Fibroblast of skin of back (primary cell): ENCODE results near the gene GRIP1.
A peak's percentile ranks its signal among the peaks of the same experiment; 100 is the strongest.

Experiments used
- DNase-seq: peaks from one replicate; pipeline ENCODE4 v3.0.0-alpha.2; 2013

GRIP1 gene

DNA sequence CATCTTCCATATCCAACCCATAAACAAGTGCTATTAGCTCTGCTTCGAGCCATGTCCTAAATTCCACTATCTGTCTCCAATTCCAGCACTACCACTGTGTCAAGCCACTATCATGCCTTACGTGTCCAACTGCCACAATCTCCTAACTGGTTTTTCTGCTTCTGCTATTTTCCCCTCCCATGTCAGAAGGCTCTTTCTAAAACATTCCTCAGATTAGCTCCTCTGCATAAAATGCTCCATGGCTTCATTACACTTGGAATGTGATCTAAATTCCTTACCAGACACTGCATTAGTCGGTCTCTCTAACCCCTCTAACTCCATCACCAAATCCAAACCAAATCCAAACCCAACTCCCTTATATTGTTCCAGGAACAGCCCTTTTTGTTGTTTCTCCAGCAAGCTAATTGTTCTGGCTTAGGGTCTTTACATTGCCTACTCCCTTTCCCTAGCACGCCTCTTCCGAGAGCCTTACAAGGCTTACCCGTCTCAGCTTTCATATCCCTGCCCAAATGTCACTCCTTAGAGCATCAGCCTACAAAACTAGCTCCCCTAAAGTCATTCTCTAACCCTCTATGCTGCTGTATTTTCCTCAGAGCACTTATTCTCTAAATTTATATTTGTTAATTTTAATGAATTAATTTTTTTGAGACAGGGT, 236.8 kb downstream of the GRIP1 start:
- no peak for DNase-seq

GRCh38 chr12:66438601-66439000, 240.3 kb downstream of the GRIP1 start:
- peak; percentile 39 for DNase-seq

GRCh38 chr12:66430106-66430505, 248.8 kb downstream of the GRIP1 start:
- DNase-seq = no peak

GRCh38 chr12:66428870-66429269, 250.0 kb downstream of the GRIP1 start:
- no peak for DNase-seq

- no peak for DNase-seq
Observed at GRCh38 chr12:66428261-66428660, 250.6 kb downstream of the GRIP1 start.

DNA sequence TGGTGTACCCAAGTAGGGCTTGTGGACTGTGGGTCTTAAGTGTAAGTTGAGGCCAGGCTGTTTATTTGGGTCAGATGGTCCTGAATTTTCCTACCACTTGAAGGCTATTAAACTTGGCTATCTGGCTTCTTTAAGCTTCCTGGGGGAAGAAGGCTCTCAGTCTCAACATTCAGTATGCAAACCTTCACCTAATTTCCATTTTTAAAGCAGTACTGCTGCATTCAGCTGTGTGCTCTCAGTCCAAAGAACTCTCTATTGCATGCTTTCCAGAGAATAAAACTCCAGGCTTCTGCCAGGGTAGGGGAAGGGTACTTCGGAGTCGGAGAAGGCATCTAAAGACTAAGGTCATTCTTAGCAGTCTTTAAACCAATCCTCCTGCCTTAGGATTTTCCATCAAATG, 252.2 kb downstream of the GRIP1 start:
- DNase-seq = no peak

- DNase-seq = peak; percentile 31
Observed at GRCh38 chr12:66423266-66423665, 255.6 kb downstream of the GRIP1 start.

GRCh38 chr12:66418908-66419307, 260.0 kb downstream of the GRIP1 start:
- no peak for DNase-seq

GRCh38 chr12:66417217-66417616, 261.7 kb downstream of the GRIP1 start:
- no peak for DNase-seq

DNA sequence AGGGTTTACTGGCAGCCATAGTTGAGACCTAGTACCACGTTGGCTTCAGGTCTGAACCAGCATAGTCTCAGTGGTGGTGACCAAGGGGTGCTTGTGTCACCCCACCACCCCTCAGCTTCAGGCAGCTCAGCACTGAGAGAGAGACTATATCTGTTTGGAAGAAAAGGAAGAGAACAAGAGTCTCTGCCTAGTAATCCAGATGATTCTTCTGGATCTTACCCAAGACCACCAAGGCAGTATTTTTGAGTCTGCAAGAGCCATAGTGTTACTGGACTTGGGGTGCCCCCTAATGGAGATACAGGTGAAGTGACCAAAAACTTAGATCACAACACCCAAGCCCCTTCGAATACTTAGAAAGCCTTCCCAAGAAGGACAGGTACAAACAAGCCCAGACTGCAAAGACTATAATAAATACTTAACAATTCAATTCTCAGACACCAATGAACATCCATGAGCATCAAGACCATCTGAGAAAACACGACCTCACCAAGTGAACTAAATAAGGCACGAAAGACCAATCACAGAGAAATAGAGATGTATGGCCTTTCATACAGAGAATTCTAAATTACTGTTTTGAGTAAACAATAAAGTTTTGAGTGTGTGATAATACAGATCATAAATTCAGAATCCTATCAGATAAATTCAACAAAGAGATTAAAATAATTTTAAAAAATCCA, 269.5 kb downstream of the GRIP1 start:
- peak; percentile 73 for DNase-seq

GRCh38 chr12:66405395-66405794, 273.5 kb downstream of the GRIP1 start:
- peak; percentile 86 for DNase-seq

DNA sequence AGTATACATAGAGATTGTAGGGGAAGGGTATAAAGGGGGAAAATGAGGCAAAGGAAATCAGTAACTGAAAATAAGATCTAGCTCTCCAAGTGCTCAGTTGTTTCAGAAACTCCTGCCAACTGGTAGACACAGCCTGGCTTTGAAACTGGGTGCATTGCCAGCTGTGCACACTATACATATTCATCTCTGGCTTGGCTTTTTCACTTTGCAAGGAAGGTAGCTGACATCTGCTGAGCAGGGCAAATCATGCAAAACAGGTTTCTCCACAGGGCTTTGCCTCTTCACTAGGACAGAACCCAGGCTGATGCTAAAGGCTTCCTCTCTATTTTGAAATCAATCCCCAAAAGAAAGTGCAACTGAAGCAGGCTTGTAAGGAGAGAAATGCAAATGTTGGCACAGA, 275.1 kb downstream of the GRIP1 start:
- no peak for DNase-seq

DNA sequence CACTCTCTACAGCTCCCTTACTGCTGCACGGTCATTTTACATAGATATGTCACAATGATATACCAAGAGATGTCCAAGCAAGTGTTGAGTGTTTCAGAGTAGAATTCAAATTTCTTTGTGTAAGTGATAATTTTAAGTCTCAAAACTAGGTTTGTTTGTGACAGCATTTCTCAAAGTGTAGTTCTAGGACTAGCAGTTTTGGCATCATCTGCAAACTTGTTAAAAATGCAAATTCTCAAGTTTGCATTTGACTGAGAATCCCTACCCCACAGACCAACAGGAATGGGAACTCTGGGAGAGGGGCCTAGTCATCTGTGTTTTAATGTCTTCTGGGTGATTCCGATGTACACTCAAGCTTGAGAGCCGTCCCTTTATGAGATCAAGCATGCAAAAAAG, 279.0 kb downstream of the GRIP1 start:
- DNase-seq = no peak

DNA sequence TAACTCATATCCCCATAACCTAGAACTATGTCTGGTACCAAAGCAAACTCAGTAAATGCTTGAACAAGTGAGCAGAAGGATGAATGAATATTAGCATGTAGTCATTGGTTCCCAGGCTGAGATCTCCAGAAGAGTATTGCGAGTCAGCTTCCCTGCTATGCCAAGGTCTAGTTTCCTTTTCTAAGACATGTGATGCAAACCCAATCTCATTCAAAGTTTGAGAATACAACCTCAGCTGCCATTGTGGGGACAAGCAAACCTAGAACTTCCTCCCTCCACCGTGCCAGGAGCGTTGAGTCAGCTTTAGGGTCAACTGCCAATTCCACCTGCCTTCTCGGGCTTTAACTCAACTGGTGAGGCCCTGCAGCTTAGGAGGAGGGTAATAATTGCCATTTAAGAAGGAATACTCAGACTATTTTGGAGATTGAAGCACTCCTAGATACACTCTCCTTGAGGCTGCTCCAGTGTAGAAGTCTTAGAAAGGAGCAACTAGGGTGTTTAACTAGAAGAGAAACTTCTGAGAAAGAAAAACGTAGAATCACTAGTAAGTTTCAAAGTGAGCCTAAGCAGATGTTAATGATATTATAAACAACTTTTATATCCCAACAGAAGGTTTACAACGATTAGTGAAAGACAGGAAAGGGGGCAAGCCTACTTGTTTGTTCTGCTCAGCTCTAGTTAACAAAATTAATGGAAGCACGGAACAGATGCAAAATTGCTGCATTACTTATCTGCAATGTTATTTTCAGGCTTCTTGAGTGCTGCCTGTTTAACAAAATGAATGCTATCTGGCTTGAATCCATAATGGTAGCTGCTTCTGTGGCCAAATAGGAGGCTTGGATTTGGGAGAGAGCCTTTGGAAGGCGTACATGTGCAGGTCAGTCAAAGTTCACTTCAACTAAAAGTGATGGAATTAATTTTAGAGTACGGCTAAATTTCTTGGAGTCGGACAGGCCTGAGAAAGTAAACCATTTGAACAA, 279.7 kb downstream of the GRIP1 start:
- no peak for DNase-seq

DNA sequence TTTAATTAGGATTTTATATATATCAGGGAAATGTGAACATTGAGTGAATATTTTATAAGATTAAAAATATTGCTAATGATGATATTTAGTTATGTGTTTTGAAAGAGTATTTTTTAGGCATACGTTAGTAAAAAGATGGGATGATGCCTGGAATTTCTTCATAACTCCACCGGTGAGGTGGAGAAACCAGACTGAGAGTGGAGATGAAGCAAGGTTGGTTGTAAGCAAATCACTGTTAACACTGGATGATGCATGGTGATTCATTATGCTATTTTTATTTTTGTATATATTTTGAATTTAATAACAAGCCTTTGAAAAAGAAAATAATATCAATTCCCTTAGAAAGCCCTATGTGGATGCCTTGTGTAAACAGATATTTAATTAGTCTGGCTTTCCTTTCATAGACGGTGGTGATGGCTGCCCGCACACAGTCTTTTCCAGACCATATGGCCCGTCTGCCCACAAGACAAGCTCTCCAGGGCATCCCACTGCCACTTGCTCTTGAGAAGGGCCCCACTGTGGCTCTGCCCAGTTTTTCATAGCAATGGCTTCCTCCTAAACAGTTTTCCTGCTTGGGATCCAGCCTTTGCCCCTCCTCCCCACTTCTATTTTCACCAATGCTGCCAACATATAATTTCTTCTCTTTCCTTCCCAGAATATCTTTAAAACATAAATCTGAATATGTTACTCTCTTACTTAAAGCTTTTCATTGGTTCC, 281.1 kb downstream of the GRIP1 start:
- no peak for DNase-seq

DNA sequence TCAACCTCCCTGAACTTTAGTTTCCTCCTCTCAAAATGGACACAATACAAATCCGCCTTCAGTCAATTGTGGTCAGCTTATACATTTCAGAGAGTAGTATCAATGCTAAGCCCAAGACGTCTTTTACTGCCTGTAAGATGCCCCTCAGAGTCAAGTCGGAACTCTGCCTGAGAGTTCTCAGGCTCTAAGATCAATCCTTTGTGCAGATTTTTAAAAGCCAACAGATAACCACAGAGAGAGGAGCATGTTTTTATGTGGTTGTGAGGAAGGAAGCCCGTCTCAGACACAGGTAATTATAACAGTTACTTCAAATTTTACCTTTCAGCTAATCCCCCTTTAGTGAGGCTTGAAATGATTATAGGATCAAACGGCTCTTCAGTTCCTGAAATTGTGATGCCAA, 285.0 kb downstream of the GRIP1 start:
- DNase-seq = no peak

DNA sequence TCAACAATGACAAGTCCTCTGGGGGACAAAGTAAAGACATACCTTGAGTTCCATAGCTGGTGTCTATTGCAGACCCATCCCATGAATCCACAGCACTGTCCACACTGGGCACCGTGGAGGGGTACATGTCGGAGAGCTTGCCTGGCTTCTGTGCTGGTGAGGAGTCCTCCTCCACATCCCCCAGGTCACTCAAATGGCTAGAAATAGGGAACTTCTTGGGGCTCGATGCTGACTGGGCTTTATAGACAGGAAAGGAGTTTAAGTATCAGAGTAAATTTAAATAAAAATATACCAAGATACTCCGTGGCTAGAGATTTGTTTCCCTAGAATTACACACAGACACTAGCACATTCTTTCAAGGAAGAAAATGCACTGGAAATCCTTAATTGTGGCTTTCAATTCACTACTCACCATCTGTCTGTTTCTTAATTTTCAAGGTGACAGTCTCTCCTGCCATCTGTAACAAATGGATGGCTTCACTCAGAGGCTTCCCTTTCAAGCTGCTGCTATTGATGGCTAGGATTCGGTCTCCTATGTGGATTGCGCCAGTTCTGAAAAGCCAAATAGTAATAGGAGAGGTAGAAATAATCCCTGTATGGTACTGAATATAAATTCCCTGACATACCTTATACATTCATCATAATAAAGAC, 286.5 kb downstream of the GRIP1 start:
- DNase-seq = no peak

GRCh38 chr12:66388517-66388916, 290.4 kb downstream of the GRIP1 start:
- no peak for DNase-seq

DNA sequence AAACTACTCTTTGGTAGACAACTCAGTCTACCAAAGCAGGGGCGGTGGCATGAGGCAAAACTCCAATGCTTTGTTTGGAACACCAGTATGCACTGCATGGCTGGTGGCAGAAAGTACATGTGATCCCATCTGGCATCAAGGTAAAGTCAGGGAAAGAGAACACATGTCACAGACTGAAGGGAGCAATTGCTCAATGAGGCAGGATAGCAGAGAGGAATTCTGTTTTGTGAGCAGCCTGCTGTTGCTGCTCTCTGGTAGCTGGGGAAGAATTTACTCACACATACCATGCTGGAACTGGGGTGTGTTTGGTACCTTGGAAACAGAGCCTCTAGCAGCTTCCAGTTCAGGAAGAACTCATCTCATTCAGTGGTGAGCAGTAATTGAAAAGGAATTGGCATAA, 291.8 kb downstream of the GRIP1 start:
- no peak for DNase-seq

DNA sequence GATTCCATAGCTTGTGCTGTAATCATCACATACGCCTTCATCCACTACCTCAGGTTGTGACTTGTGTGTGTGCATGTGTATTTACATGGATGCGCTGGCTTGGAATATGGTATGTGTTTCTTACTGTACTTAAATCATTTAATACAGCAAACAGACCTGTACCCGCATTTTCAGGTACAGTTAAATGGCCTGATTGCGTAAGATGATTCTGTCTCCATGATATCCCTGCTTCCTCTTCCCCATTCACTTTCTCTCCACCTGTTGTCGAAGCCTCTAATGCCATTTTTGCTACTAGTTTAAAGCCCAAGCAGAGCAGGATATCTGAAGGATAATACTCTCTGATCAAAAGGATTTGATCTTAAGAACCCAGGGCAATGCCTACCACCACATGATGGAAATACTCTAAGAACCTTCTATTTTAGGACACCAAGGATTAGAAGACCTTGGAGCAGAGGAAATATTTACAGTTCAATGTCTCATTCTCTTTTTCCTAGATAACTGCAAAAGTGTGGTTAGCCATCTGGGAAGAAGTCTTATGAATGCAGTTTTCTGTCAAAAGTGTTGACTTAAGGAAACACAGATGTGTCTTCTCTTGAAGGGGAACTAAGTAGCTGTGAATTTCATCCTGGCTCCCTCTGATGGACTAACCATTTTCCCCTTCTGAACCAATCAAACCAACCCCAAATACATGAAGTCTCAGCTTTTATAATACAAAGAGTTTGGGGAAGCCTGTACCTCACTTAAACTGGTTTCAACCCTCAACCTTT, 297.9 kb downstream of the GRIP1 start:
- no peak for DNase-seq

DNA sequence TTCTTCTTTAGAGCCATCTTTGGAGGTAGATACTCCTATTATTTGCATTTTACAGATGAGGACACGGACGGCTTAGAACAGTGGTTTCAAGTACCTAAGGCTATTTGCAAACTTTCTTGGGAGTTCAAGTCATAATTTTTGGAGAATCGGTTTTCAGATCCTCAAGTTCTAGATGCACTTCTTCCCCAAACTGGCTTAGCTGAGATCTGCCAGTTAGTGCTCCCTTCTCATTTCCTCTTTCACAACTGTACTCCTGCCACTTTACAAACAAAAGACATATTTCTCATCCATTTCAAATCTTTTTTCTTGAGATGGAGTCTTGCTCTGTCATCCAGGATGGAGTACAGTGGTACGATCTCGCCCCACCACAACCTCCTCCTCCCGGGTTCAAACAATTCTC, 299.3 kb downstream of the GRIP1 start:
- no peak for DNase-seq
